Adrenal gland (tissue), 5 donors: Measurements from ENCODE around the gene HBG2.

Source experiments
- POLR2A ChIP-seq, 2 donors: fragments of 450-650 bp; IDR thresholded peaks; one replicate each; pipeline ENCODE4 v1.6.1; 2017; ENCODE audit warnings: antibody characterized with exemption in 2 of 2, mild to moderate bottlenecking in 2 of 2, moderate library complexity in 1 of 2
- TF ChIP-seq, protein P1 (sequence below), 6 experiments: fragments of 450-650 bp in 4 of 6; fragments of 200-600 bp in 2 of 6; sonication (generic) in 1 of 6; IDR thresholded peaks; 1 replicate in 5 of 6; 2 replicates in 1 of 6; pipeline versions ENCODE4 v1.5.1 to v1.8.0; 2016 to 2021; ENCODE audit warnings: antibody characterized with exemption in 6 of 6, mild to moderate bottlenecking in 2 of 6, moderate library complexity in 1 of 6
- donor health status: DM: no; HTN: no; CAD: no.

DNA sequence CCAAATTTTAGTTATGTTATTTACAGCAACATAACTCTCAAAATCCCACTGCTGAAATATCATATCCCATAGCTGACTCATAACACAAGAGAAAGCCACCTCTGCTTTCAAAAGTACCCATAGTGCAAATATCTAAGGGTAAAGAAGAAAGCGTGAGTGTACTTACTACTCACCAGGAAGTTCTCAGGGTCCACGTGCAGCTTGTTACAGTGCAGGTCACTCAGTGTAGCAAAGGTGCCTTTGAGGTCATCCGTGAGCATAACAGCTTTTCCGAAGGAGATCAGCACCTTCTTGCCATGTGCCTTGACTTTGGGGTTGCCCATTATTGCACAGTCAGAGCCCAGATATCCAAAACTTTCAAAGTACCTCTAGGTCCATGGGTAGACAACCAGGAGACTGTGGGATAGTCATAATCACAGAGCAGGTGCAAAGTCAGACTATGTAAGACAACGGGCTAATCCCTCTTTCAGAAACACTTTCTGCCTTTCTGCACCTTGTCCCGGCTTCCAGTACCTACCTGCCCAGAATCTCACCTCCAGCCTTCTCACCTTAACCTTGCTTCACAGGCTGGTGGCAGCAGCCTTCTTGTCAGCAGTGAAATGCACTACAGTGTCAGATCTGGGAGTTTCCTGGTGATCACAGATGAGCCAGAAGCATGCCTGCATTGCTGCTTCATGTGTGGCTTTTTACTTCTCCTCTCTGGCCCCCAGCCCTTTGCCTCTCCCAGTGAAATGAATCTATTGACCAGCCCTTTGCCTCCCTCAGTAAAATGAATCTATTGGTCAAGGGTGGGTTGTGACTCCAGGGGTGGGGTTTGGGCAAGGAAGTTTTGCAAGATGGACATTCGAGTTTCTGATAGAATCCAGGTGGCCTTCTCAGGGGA is 11.4 kb downstream of the HBG2 start:
- TF ChIP-seq, protein P1, sequence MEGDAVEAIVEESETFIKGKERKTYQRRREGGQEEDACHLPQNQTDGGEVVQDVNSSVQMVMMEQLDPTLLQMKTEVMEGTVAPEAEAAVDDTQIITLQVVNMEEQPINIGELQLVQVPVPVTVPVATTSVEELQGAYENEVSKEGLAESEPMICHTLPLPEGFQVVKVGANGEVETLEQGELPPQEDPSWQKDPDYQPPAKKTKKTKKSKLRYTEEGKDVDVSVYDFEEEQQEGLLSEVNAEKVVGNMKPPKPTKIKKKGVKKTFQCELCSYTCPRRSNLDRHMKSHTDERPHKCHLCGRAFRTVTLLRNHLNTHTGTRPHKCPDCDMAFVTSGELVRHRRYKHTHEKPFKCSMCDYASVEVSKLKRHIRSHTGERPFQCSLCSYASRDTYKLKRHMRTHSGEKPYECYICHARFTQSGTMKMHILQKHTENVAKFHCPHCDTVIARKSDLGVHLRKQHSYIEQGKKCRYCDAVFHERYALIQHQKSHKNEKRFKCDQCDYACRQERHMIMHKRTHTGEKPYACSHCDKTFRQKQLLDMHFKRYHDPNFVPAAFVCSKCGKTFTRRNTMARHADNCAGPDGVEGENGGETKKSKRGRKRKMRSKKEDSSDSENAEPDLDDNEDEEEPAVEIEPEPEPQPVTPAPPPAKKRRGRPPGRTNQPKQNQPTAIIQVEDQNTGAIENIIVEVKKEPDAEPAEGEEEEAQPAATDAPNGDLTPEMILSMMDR (IDR thresholded peaks at IDR 0.05) = no peak
- TF ChIP-seq POLR2A (IDR thresholded peaks at IDR 0.05) = no peak
